Stimulated activated CD4-positive, alpha-beta T cell treated with anti-CD3 and anti-CD28 coated beads, Interleukin-4, amount 100 ng/mL, for 24 hours (primary cell): ENCODE data around the gene E4F1.

Experiments used
- DNase-seq: peaks from one replicate; pipeline ENCODE4 v3.0.0-alpha.2; 2020

Gene E4F1

GRCh38 chr16:2275476-2276367, 52.3 kb downstream of the E4F1 start:
- DNase-seq = no peak

- no peak for DNase-seq
These were observed 53.2 kb downstream of the E4F1 start for GRCh38 chr16:2276368-2277195.

GRCh38 chr16:2277466-2278271, 54.3 kb downstream of the E4F1 start:
- no peak for DNase-seq

- no peak for DNase-seq
These were observed 54.8 kb downstream of the E4F1 start for GRCh38 chr16:2278272-2278608.

GRCh38 chr16:2278956-2279800, 55.8 kb downstream of the E4F1 start:
- no peak for DNase-seq

GRCh38 chr16:2280461-2280860, 57.1 kb downstream of the E4F1 start:
- DNase-seq = no peak

- DNase-seq = no peak
These were observed 57.7 kb downstream of the E4F1 start for GRCh38 chr16:2280981-2281542.

- DNase-seq = no peak
These were observed 58.9 kb downstream of the E4F1 start for GRCh38 chr16:2282262-2282661.

GRCh38 chr16:2282866-2283555, 59.6 kb downstream of the E4F1 start:
- DNase-seq = no peak

- DNase-seq = no peak
These were observed 60.8 kb downstream of the E4F1 start for GRCh38 chr16:2284001-2284770.

GRCh38 chr16:2284797-2285576, 61.6 kb downstream of the E4F1 start:
- DNase-seq = no peak
